Keratinocyte (primary cell): ENCODE results near the gene SKAP1.

Experiments
- CTCF ChIP-seq, 3 experiments: IDR thresholded peaks in 1 of 3; conservative IDR thresholded peaks in 1 of 3; optimal IDR thresholded peaks in 1 of 3; 2 replicates in 2 of 3; 3 replicates in 1 of 3; pipeline versions ENCODE3 to v1.5.1; 2011; ENCODE audit warnings: low read length in 3 of 3, mild to moderate bottlenecking in 3 of 3, moderate library complexity in 2 of 3, control low read depth in 1 of 3, inconsistent platforms in 1 of 3; ENCODE audit not compliant: insufficient read depth in 2 of 3; ENCODE audit errors: extremely low read depth in 1 of 3
- EZH2 ChIP-seq: IDR thresholded peaks from one replicate; pipeline ENCODE4 v1.6.1; 2012; ENCODE audit warnings: inconsistent platforms, mild to moderate bottlenecking, low read length, moderate library complexity

- TF ChIP-seq CTCF (optimal IDR thresholded peaks at IDR 0.05 in 1 of 3, IDR thresholded peaks at IDR 0.05 in 1 of 3, conservative IDR thresholded peaks at IDR 0.05 in 1 of 3; ENCODE audit: extremely low read depth in 1 of 3, insufficient read depth in 2 of 3, low read length in 3 of 3), result no peak
- no peak for TF ChIP-seq EZH2
Measured at GRCh38 chr17:48106802-48107136, 323.2 kb downstream of the SKAP1 start.
